Left ventricle myocardium inferior (tissue), 1 donor: ENCODE data around the gene PSTPIP2. TPM values are rescaled to one million over a fixed set of nuclear protein-coding genes. Genes with fewer than 3 reads are reported as not detected.
"Not testable (repeated sequence)": the region's sequence is repeated elsewhere in the genome, so short reads cannot be mapped to it uniquely, and the experiment has no call there.

Source experiments
- DNase-seq: peaks from one replicate; pipeline ENCODE4 v3.0.0-alpha.2; 2020
- H3K27ac ChIP-seq: fragments of 200-600 bp; replicated peaks from 2 replicates; pipeline ENCODE4 v1.8.0; 2021
- H3K27me3 ChIP-seq: fragments of 200-600 bp; 2 replicates; pipeline ENCODE4 v1.8.0; 2021; ENCODE audit warnings: low read depth
- H3K36me3 ChIP-seq: fragments of 200-600 bp; 2 replicates; pipeline ENCODE4 v1.8.0; 2021
- H3K4me1 ChIP-seq: fragments of 200-600 bp; 2 replicates; pipeline ENCODE4 v1.8.0; 2021
- H3K4me3 ChIP-seq: fragments of 200-600 bp; 2 replicates; pipeline ENCODE4 v1.8.0; 2021; ENCODE audit warnings: mild to moderate bottlenecking, moderate library complexity
- H3K9me3 ChIP-seq: fragments of 200-600 bp; replicated peaks from 2 replicates; pipeline ENCODE4 v1.8.0; 2021
- intact Hi-C: fragments of 100-400 bp; cut with micrococcal nuclease; formaldehyde crosslinking; loops from one replicate; pipeline ENCODE4 v1.11.0; 2022
- total RNA-seq: library from RNA; stranded (reverse); fragmentation: NEBNext Ultra II Directional; extraction: Animal tissue kit (Norgen Biotek cat#: 25700); gene quantifications from one replicate; pipeline ENCODE4 v1.2.1, GENCODE V29; 2021
- TF ChIP-seq, protein P1 (sequence below): fragments of 200-600 bp; IDR thresholded peaks from 2 replicates; pipeline ENCODE4 v1.8.0; 2021; ENCODE audit warnings: antibody characterized with exemption, mild to moderate bottlenecking, borderline replicate concordance
- donor health status: DM: no; HTN: yes; CAD: no; lungs with severe emphysema.

The PSTPIP2 gene
- total RNA-seq, 1 donor from 2014 or later = 1.8 TPM

GRCh38 chr18:46095532-46095931 is 23.5 kb upstream of the PSTPIP2 start:
- H3K4me1 ChIP-seq = peaks cover 85% of the 10 kb centered on the region
- TF ChIP-seq, protein P1, sequence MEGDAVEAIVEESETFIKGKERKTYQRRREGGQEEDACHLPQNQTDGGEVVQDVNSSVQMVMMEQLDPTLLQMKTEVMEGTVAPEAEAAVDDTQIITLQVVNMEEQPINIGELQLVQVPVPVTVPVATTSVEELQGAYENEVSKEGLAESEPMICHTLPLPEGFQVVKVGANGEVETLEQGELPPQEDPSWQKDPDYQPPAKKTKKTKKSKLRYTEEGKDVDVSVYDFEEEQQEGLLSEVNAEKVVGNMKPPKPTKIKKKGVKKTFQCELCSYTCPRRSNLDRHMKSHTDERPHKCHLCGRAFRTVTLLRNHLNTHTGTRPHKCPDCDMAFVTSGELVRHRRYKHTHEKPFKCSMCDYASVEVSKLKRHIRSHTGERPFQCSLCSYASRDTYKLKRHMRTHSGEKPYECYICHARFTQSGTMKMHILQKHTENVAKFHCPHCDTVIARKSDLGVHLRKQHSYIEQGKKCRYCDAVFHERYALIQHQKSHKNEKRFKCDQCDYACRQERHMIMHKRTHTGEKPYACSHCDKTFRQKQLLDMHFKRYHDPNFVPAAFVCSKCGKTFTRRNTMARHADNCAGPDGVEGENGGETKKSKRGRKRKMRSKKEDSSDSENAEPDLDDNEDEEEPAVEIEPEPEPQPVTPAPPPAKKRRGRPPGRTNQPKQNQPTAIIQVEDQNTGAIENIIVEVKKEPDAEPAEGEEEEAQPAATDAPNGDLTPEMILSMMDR = no peak
- no peaks in the 10 kb centered on the region for H3K9me3 ChIP-seq
- H3K27me3 ChIP-seq = no peaks in the 10 kb centered on the region
- no peak for DNase-seq
- H3K27ac ChIP-seq = peak overlapping the region; percentile 19
- H3K36me3 ChIP-seq = peaks cover 53% of the 10 kb centered on the region
- peak overlapping the region; percentile 97 for H3K4me3 ChIP-seq
- intact Hi-C loops = no loop called here

DNA sequence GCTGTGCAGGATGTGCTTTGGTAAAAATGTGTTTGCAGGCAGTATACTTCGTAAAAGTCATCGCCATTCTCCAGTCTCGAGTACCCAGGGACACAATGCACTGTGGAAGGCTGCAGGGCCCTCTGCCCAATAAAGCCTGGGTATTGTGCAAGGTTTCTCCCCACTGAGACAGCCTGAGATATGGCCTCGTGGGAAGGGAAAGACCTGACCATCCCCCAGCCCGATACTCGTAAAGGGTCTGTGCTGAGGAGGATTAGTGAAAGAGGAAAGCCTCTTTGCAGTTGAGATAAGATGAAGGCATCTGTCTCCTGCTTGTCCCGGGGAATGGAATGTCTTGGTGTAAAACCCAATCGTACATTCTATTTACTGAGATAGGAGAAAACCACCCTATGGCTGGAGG is 16.4 kb upstream of the PSTPIP2 start:
- Histone ChIP-seq H3K27ac (peak overlapping the region; percentile 15), H3K4me1 (peaks cover 80% of the 10 kb centered on the region), H3K36me3 (peaks cover 100% of the 10 kb centered on the region)
- DNase-seq, H3K4me3 ChIP-seq, intact Hi-C loops, H3K9me3 ChIP-seq, H3K27me3 ChIP-seq: not testable (repeated sequence)

- TF ChIP-seq, protein P1 = no peak
- Histone ChIP-seq H3K4me1 (peaks cover 58% of the 10 kb centered on the region), H3K9me3 (no peaks in the 10 kb centered on the region), H3K36me3 (peaks cover 99% of the 10 kb centered on the region), H3K27me3 (no peaks in the 10 kb centered on the region), H3K4me3 (no peak overlapping the region), H3K27ac (no peak overlapping the region)
- intact Hi-C loops = no loop called here
- no peak for DNase-seq
These were observed 12.4 kb upstream of the PSTPIP2 start for GRCh38 chr18:46084431-46084830.

GRCh38 chr18:46080156-46080555 is 8.1 kb upstream of the PSTPIP2 start:
- Histone ChIP-seq H3K27ac (no peak overlapping the region), H3K9me3 (no peaks in the 10 kb centered on the region), H3K27me3 (no peaks in the 10 kb centered on the region), H3K4me3 (no peak overlapping the region), H3K36me3 (peaks cover 79% of the 10 kb centered on the region), H3K4me1 (peaks cover 44% of the 10 kb centered on the region)
- intact Hi-C loops = no loop called here
- TF ChIP-seq, protein P1 = no peak
- DNase-seq = no peak

GRCh38 chr18:46079336-46079735 is 7.3 kb upstream of the PSTPIP2 start:
- Histone ChIP-seq H3K4me3 (no peak overlapping the region), H3K27me3 (no peaks in the 10 kb centered on the region), H3K9me3 (no peaks in the 10 kb centered on the region), H3K27ac (no peak overlapping the region), H3K4me1 (peaks cover 38% of the 10 kb centered on the region), H3K36me3 (peaks cover 70% of the 10 kb centered on the region)
- intact Hi-C loops = no loop called here
- DNase-seq = no peak
- TF ChIP-seq, protein P1 = no peak

DNA sequence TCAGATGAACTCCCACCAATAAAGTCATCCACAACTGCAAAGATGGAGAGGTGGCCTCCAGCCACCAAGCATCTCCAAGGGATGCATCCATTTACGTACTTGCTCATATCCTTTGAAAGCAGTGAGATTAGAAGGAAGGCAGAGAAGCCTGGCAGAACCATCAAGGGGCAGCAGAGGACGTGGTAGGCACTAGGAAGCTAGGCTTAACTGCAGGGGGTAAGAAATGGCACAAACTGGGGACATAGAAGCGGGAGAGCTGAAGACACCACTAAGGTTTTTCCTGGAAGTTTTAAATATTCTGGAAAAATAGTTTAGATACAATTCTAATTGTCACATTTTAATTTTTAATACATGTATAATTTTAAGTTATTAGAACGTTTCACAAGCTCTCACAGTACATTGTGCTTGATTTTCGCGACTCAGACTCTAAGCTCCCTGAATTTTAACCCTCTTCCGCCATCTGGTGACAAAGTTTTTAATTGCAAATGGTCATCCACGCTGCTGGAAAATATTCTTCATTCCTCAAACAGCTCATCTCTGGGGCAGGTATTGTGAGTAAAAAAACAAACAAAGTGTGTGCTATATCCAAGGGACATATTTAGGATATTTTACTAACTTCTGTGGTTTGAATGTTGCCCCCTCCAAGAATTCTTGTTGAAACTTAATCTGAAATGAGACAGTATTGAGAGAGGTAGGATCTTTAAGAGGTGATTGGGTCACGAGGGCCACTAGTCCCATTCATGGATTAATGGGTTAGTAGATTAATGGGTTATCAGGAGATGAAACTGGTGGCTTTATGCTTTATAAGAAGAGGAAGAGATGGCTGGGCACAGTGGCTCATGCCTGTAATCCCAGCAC is 1.6 kb upstream of the PSTPIP2 start:
- Histone ChIP-seq H3K4me1 (peaks cover 45% of the 10 kb centered on the region), H3K4me3 (peak overlapping the region; percentile 76), H3K27ac (no peak overlapping the region), H3K27me3 (no peaks in the 10 kb centered on the region), H3K36me3 (peaks cover 15% of the 10 kb centered on the region), H3K9me3 (no peaks in the 10 kb centered on the region)
- DNase-seq = no peak
- intact Hi-C loops = no loop called here
- TF ChIP-seq, protein P1 = peak; percentile 71
